NCI-H1092 (cell line): ENCODE results near the gene WIPF3.
A peak's percentile ranks its signal among the peaks of the same experiment; 100 is the strongest.
"Not testable (repeated sequence)": the region's sequence is repeated elsewhere in the genome, so short reads cannot be mapped to it uniquely, and the experiment has no call there.

ENCODE experiments used
- DNase-seq: peaks from one replicate; lab custom pipeline; 2025; lab: John Stamatoyannopoulos, UW

WIPF3 gene

DNA sequence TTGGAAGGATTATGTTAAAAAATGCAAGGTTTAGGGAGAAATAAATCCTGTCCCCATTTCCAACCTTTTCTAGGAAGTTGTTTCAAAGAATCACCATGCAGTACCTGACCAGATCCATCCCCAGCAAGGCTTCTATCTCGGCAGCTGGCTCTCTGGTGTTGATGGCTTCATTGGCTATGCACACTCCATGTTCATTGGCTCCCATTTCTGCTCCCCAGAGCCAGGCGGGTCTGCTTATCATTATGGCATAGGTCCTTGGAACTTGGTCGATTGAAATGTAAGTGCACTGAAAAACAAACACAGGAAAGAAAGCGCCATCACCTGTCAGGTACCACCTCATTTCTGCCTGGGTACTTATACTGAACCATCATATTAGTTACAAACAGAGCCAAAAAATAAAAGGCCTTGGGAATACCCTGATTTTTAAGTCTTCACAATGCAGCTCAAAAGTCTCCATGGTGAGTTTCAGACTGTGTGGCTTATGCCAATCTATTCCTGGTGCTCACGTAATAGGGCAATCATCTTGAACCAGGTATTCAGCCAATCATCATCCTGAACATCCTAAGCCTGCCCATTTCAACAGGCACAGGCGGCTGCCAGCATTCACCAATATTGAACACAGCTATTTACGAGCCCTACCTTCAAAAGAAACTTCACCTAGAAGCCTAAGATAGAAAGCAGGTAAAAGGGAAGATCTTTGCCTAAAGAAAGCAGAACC, 148.9 kb downstream of the WIPF3 start:
- no peak for DNase-seq

DNA sequence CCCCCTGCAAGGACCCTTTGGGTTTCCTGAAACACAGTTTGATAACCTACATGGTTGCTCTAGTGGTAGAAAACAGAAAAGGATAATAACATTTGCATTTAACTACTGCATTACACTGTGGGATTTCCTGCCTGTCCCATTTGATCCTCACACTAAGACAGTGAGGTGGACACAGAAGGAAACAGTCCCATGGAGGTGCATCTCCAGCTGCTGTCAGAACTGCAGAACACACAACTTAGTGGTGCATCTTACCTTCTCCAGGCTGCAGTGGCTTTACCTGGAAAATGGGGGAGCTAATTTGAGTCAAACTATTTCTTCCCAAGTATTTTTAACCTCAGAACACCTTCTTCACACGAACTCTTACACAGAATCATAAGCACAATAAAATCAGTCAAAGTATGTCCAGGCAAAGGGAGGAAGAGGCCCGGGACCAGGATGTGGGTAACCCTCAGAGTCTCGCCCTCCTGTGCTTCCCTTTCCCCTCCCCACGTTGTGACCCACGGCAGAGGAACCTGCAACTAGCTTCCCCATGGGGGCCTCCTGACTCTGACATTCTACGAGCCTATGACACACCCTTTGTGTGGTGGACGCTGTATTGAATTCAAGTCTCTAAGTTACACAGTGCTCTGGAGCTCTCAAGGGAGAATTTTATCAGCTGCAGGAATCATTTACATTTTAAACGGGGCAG, 149.6 kb downstream of the WIPF3 start:
- no peak for DNase-seq

DNA sequence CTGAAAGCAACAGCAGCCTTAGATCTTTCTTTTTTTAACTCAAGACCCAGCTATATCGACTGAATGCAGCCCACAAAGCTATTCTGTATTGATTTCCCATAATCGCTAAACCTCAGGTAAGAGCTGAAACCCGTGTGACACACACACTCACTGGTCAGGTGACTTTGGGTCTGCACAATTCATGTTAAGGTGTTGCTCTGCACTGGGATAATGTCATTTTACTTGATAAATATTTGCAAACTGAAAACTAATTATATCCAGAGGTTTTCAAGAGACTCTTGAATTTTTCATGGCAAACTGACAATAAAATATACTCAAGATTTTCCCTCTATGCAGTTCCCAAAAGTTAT, 150.2 kb downstream of the WIPF3 start:
- no peak for DNase-seq

DNA sequence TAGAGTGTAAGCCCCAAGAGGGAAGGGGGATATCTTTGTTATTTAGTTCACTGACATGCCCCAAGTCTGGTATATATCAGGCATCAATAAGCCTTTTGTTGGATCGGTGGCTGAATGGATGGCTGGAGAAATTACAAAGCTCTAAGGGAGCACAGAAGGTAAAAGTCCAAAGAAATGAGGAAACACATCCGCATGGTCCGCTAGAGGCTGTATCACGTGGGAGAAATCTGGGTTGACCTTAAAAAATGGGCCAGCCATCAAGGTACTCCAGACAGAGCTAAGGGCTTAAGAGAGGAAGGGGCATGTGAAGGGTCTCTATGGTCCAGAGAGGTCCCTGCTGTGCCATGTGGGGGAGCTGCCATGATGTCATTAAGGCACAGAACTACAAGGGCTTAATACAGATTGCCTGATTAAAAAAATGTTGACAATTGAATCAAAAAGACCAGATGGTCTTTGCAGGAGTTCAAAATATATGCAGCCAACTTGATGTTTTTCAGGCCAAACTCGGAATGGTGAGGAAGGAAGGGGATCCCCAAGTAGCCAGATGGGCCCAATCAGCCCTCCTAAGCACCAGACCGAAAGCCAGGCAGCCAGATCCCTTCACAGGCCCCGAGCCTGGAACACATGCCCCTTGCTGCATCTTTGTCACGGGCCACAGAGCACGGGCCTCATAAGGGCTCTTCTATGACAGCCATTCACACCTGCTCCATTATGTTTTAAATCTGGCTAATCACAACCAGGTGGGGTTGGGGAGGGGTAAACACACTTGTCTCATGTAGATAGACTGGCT, 151.4 kb downstream of the WIPF3 start:
- peak; percentile 55 for DNase-seq

- no peak for DNase-seq
Measured at GRCh38 chr7:29958667-29959358, 152.5 kb downstream of the WIPF3 start.

- DNase-seq: not testable (repeated sequence)
Measured at GRCh38 chr7:29961611-29962010, 155.3 kb downstream of the WIPF3 start.

DNA sequence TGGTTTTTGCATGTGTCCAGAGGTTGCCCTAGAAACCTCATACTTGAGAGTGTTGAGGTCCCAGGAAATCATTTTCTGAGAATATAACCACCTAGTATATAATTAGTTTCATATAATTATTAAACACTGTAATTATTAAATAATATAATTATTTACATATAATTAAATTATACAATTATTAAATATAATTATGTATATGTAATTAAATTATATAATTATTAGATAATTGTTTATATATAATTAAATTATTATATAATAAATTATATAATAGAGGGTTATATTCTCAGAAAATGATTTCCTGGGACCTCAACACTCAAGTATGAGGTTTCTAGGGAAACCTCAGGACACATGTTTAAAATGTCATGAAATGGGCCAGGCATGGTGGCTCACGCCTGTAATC, 155.7 kb downstream of the WIPF3 start:
- DNase-seq: no peak

DNA sequence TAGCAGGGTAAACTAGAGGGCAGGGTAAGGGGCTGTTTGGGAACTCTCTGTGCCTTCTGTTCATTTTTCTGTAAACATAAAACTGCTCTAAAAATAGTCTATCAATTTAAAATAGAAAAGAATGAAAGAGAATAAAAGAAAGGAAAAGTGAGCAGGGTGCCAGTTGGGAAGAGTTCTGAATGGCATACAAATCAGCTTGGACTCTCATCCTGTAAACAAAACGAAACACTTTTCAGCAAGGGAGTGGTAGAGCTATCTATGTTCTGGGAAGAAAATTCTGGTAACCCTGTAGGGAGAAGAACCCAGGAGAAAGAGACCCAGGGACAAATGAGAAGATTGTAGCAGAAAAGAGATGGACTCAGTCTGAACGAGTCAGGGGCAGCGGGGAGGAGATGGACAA, 158.7 kb downstream of the WIPF3 start:
- DNase-seq: no peak
